PC-3 (cell line): ENCODE measurements around the gene GLIPR2. TPM values are rescaled to one million over a fixed set of nuclear protein-coding genes. Genes with fewer than 3 reads are reported as not detected.

Experiments used
- ATAC-seq: fragments of 200-7000 bp; cut with Tn5 transposase; 2 replicates; pipeline ENCODE4 v1.9.1; 2020; ENCODE audit warnings: mild to moderate bottlenecking, moderate library complexity
- BruUV-seq: library from RNA; stranded (reverse); fragments of 400-500 nt; replicated peaks from 2 replicates; lab custom pipeline; 2021; lab: Mats Ljungman, UMichigan
- CTCF ChIA-PET: fragments of 300-600 bp; sonication (Branson Sonifier 250); formaldehyde crosslinking; loops from one replicate; lab custom pipeline; 2022; ENCODE audit warnings: antibody characterized with exemption; lab: Charles Lee
- POLR2A ChIA-PET: fragments of 300-600 bp; sonication (Branson Sonifier 250); formaldehyde crosslinking; loops from one replicate; lab custom pipeline; 2022; ENCODE audit warnings: antibody characterized with exemption; ENCODE audit not compliant: unreplicated experiment; lab: Charles Lee
- DNase-seq: peaks from one replicate; pipeline ENCODE4 v3.0.0-alpha.2; 2015
- H2AFZ ChIP-seq: fragments of 300-600 bp; sonication (generic); 2 replicates; pipeline ENCODE4 v1.6.0; 2016; ENCODE audit warnings: antibody characterized with exemption, low read length
- H3F3A ChIP-seq: fragments of 300-600 bp; sonication (generic); one replicate; pipeline ENCODE4 v1.6.0; 2017; ENCODE audit warnings: antibody characterized with exemption, low read length, control low read depth, mild to moderate bottlenecking; ENCODE audit not compliant: unreplicated experiment
- H3K27ac ChIP-seq: fragments of 300-600 bp; sonication (generic); 2 replicates; pipeline ENCODE4 v1.5.1; 2016; ENCODE audit warnings: mild to moderate bottlenecking, low read length
- H3K27me3 ChIP-seq: fragments of 300-600 bp; sonication (generic); 2 replicates; pipeline ENCODE4 v1.6.1; 2016; ENCODE audit warnings: low read length, mixed read lengths
- H3K36me3 ChIP-seq: fragments of 300-600 bp; sonication (generic); 2 replicates; pipeline ENCODE4 v1.6.1; 2016; ENCODE audit warnings: low read depth, mixed run types, low read length, mixed read lengths
- H3K4me1 ChIP-seq: fragments of 300-600 bp; sonication (generic); 2 replicates; pipeline ENCODE4 v1.5.1; 2016; ENCODE audit warnings: low read length; ENCODE audit not compliant: insufficient read depth
- H3K4me2 ChIP-seq: fragments of 300-600 bp; sonication (generic); 2 replicates; pipeline ENCODE4 v1.6.0; 2016; ENCODE audit warnings: low read length
- H3K4me3 ChIP-seq: fragments of 300-600 bp; sonication (generic); 2 replicates; pipeline ENCODE4 v1.5.1; 2016; ENCODE audit warnings: mild to moderate bottlenecking, low read length, mixed read lengths
- H3K79me2 ChIP-seq: fragments of 300-600 bp; sonication (generic); 2 replicates; pipeline ENCODE4 v1.6.1; 2017; ENCODE audit warnings: low read length, mixed read lengths
- H3K9ac ChIP-seq: fragments of 300-600 bp; sonication (generic); 2 replicates; pipeline ENCODE4 v1.6.0; 2016; ENCODE audit warnings: mild to moderate bottlenecking, low read length
- H3K9me2 ChIP-seq: fragments of 300-600 bp; sonication (generic); replicated peaks from 2 replicates; pipeline ENCODE4 v1.6.1; 2016; ENCODE audit warnings: mixed run types, low read length, mixed read lengths
- H3K9me3 ChIP-seq: fragments of 300-600 bp; sonication (generic); 2 replicates; pipeline ENCODE4 v1.6.1; 2016; ENCODE audit warnings: low read length, mixed read lengths
- H4K20me1 ChIP-seq: fragments of 300-600 bp; sonication (generic); 2 replicates; pipeline ENCODE4 v1.6.1; 2016; ENCODE audit warnings: low read length, mixed read lengths
- CTCF ChIP-seq: fragments of 300-600 bp; sonication (generic); conservative IDR thresholded peaks from 2 replicates; pipeline ENCODE4 v1.5.1; 2017; ENCODE audit warnings: antibody characterized with exemption, low read depth, mild to moderate bottlenecking, low read length
- EZH2 ChIP-seq: fragments of 300-600 bp; sonication (generic); IDR thresholded peaks from one replicate; pipeline ENCODE4 v1.6.1; 2017; ENCODE audit warnings: antibody characterized with exemption, mild to moderate bottlenecking, low read length; ENCODE audit not compliant: unreplicated experiment
- EZH2phosphoT487 ChIP-seq: fragments of 300-600 bp; sonication (generic); IDR thresholded peaks from 2 replicates; pipeline ENCODE4 v1.6.1; 2018; ENCODE audit warnings: mild to moderate bottlenecking, antibody characterized with exemption, low read length, borderline replicate concordance
- intact Hi-C: fragments of 100-400 bp; cut with micrococcal nuclease; formaldehyde crosslinking; loops from 2 replicates; pipeline ENCODE4 v1.9.0; 2023
- total RNA-seq: library from RNA; depleted of rRNA; stranded (reverse); fragments of >200 nt; gene quantifications from 2 replicates; pipeline ENCODE4 v1.2.3, GENCODE V29; 2014

The GLIPR2 gene
- total RNA-seq, 1 experiment from 2014 or later: 6.7 TPM

- no peaks in the 10 kb centered on the region for H3K4me1 ChIP-seq
- no TSS peak for BruUV-seq
- ChIA-PET CTCF (interaction anchor here (0.6 kb wide), 1 partner anchor 104 kb away, joined by 3 read pairs; no protein-coding TSS in a partner anchor), POLR2A (no interaction called here)
- H3K79me2 ChIP-seq: no peaks in the 10 kb centered on the region
- no peak overlapping the region for H3K4me3 ChIP-seq
- no peak for DNase-seq
- H2AFZ ChIP-seq: no peak overlapping the region
- no peak overlapping the region for H3K4me2 ChIP-seq
- H4K20me1 ChIP-seq: no peaks in the 10 kb centered on the region
- H3F3A ChIP-seq: no peaks in the 10 kb centered on the region
- no peaks in the 10 kb centered on the region for H3K9me3 ChIP-seq
- H3K36me3 ChIP-seq: no peaks in the 10 kb centered on the region
- no peaks in the 10 kb centered on the region for H3K9me2 ChIP-seq
- H3K27me3 ChIP-seq: no peaks in the 10 kb centered on the region
- no peak overlapping the region for H3K9ac ChIP-seq
- ATAC-seq: no peak
- TF ChIP-seq EZH2phosphoT487 (no peak), CTCF (no peak), EZH2 (no peak)
- intact Hi-C loops: loop anchor here (5.0 kb wide), 1 partner anchor 105 kb away; no protein-coding TSS in a partner anchor
- H3K27ac ChIP-seq: no peak overlapping the region
These were observed 24.0 kb upstream of the GLIPR2 start for GRCh38 chr9:36112516-36112915.

GRCh38 chr9:36113999-36114398 lies 22.5 kb upstream of the GLIPR2 start:
- DNase-seq: no peak
- Histone ChIP-seq H3K4me2 (no peak overlapping the region), H2AFZ (no peak overlapping the region), H3K27ac (no peak overlapping the region), H3K36me3 (no peaks in the 10 kb centered on the region), H3F3A (no peaks in the 10 kb centered on the region), H3K9me3 (no peaks in the 10 kb centered on the region), H4K20me1 (no peaks in the 10 kb centered on the region), H3K27me3 (no peaks in the 10 kb centered on the region), H3K9ac (no peak overlapping the region), H3K79me2 (no peaks in the 10 kb centered on the region), H3K4me3 (no peak overlapping the region), H3K9me2 (no peaks in the 10 kb centered on the region), H3K4me1 (0 out of 2 replicates have a peak, but pooled peaks cover under 1% of the 10 kb centered on the region)
- no peak for ATAC-seq
- TF ChIP-seq EZH2: no peak
- no peak for TF ChIP-seq EZH2phosphoT487
- no peak for TF ChIP-seq CTCF
- ChIA-PET CTCF (no interaction called here), POLR2A (no interaction called here)
- no TSS peak for BruUV-seq
- intact Hi-C loops: loop anchor here (5.0 kb wide), 1 partner anchor 107 kb away; no protein-coding TSS in a partner anchor

GRCh38 chr9:36116593-36116992 lies 19.9 kb upstream of the GLIPR2 start:
- ChIA-PET CTCF (no interaction called here), POLR2A (no interaction called here)
- BruUV-seq: no TSS peak

More at GRCh38 chr9:36116593-36116992, 19.9 kb upstream of the GLIPR2 start:
- H3K9me3 ChIP-seq: no peaks in the 10 kb centered on the region
- no peak overlapping the region for H2AFZ ChIP-seq
- intact Hi-C loops: no loop called here
- no peak overlapping the region for H3K4me2 ChIP-seq
- no peaks in the 10 kb centered on the region for H3K9me2 ChIP-seq
- H3K9ac ChIP-seq: no peak overlapping the region
- no peaks in the 10 kb centered on the region for H4K20me1 ChIP-seq
- H3K27me3 ChIP-seq: no peaks in the 10 kb centered on the region
- H3K27ac ChIP-seq: no peak overlapping the region
- H3K4me3 ChIP-seq: no peak overlapping the region
- H3K36me3 ChIP-seq: no peaks in the 10 kb centered on the region
- DNase-seq (no peak), ATAC-seq (no peak)
- TF ChIP-seq CTCF (no peak), EZH2phosphoT487 (no peak), EZH2 (no peak)
- H3K79me2 ChIP-seq: no peaks in the 10 kb centered on the region
- no peaks in the 10 kb centered on the region for H3F3A ChIP-seq
- 0 out of 2 replicates have a peak, but pooled peaks cover 6% of the 10 kb centered on the region for H3K4me1 ChIP-seq
